GM12891 (cell line): ENCODE measurements around the gene CFAP53.

Source experiments
- POLR2A ChIP-seq: IDR thresholded peaks from 2 replicates; pipeline ENCODE4 v1.6.1; 2011; ENCODE audit warnings: low read depth, low read length, control low read depth
- POLR2AphosphoS5 ChIP-seq: IDR thresholded peaks from 2 replicates; pipeline ENCODE4 v1.6.1; 2011; ENCODE audit warnings: low read depth, low read length, control low read depth
- SPI1 ChIP-seq: IDR thresholded peaks from 2 replicates; pipeline ENCODE4 v1.6.1; 2011; ENCODE audit warnings: low read depth, low read length, control low read depth
- TAF1 ChIP-seq: IDR thresholded peaks from 2 replicates; pipeline ENCODE4 v1.6.1; 2011; ENCODE audit warnings: low read depth, low read length, control low read depth

GRCh38 chr18:50285071-50285470, 18.8 kb upstream of the CFAP53 start:
- TF ChIP-seq POLR2AphosphoS5, result no peak
- no peak for TF ChIP-seq POLR2A
- TF ChIP-seq SPI1, result no peak
- TF ChIP-seq TAF1, result no peak
